GM13976 (cell line): ENCODE measurements around the gene GNAZ.

Experiments used
- DNase-seq: peaks from one replicate; pipeline ENCODE4 v3.0.0; 2012; ENCODE audit warnings: low spot score
- in situ Hi-C: fragments of 300-500 bp; cut with MboI; formaldehyde crosslinking; loops from one replicate; pipeline ENCODE4 v1.12.0; 2022; ENCODE audit warnings: low sequenced_read_pairs, mixed read lengths, inconsistent platforms; ENCODE audit not compliant: unreplicated experiment
- TF ChIP-seq, protein P1 (sequence below): IDR thresholded peaks from 2 replicates; pipeline ENCODE4 v1.5.1; 2012; ENCODE audit warnings: borderline replicate concordance, mild to moderate bottlenecking; ENCODE audit not compliant: insufficient read depth; ENCODE audit errors: extremely low read depth, missing control alignments, control extremely low read depth

Gene GNAZ

GRCh38 chr22:23107487-23108248 lies 37.3 kb downstream of the GNAZ start:
- TF ChIP-seq, protein P1, sequence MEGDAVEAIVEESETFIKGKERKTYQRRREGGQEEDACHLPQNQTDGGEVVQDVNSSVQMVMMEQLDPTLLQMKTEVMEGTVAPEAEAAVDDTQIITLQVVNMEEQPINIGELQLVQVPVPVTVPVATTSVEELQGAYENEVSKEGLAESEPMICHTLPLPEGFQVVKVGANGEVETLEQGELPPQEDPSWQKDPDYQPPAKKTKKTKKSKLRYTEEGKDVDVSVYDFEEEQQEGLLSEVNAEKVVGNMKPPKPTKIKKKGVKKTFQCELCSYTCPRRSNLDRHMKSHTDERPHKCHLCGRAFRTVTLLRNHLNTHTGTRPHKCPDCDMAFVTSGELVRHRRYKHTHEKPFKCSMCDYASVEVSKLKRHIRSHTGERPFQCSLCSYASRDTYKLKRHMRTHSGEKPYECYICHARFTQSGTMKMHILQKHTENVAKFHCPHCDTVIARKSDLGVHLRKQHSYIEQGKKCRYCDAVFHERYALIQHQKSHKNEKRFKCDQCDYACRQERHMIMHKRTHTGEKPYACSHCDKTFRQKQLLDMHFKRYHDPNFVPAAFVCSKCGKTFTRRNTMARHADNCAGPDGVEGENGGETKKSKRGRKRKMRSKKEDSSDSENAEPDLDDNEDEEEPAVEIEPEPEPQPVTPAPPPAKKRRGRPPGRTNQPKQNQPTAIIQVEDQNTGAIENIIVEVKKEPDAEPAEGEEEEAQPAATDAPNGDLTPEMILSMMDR: no peak
- in situ Hi-C loops: no loop called here
- no peak for DNase-seq

DNA sequence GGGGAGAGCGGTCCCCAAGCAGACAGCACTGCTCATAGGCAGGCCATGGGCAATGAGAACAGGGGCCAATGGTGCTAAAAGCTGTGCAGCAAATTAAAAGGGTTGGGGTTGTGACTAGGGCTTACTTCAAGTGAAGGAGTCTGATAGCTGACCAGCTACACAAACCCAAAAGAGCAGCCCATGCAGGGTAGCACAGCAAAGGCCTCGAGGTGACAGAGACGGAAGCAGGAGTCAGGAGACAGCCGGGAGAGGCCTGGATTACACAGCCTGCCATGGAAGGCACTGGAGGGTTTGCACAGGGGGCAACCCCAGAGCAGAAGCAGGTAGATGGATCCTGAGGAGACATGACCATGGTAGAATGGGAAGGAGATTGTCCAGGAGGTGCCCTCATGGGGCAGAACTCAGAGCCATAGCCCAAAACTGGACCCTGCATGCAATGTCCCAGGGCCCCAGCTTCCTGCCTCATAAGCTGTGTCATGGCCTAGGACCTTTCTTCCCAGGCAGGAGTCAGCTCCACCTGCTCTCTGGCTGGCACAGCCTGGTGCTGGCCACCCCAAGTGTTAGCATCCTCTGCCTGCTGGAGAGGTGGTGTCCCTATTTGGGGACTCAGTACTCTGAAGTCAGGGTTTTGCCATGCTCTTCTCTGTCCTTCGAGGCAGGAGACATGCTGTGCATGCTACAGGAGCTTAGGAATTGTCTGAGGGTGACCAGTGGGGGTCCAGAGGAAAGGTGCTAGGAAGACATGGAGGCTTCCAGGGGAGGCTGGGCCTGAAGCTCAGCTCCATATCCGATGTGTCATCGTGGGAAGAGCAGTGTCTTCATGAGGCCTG lies 38.1 kb downstream of the GNAZ start:
- in situ Hi-C loops: no loop called here
- TF ChIP-seq, protein P1: no peak
- DNase-seq: no peak

GRCh38 chr22:23109079-23109347 lies 38.7 kb downstream of the GNAZ start:
- in situ Hi-C loops: no loop called here
- DNase-seq: no peak
- TF ChIP-seq, protein P1: no peak

- TF ChIP-seq, protein P1: no peak
- in situ Hi-C loops: no loop called here
- DNase-seq: no peak
Measured at GRCh38 chr22:23109441-23109978, 39.2 kb downstream of the GNAZ start.

GRCh38 chr22:23110190-23110921 lies 40.0 kb downstream of the GNAZ start:
- in situ Hi-C loops: no loop called here
- DNase-seq: no peak
- TF ChIP-seq, protein P1: no peak

GRCh38 chr22:23110922-23111527 lies 40.7 kb downstream of the GNAZ start:
- in situ Hi-C loops: no loop called here
- DNase-seq: no peak

More at GRCh38 chr22:23110922-23111527, 40.7 kb downstream of the GNAZ start:
- TF ChIP-seq, protein P1: no peak
